HT-29 (cell line): ENCODE data around the gene CDS2. TPM values are rescaled to one million over a fixed set of nuclear protein-coding genes. Genes with fewer than 3 reads are reported as not detected.
A peak's percentile ranks its signal among the peaks of the same experiment; 100 is the strongest.

Experiments used
- DNase-seq: peaks from one replicate; pipeline ENCODE4 v3.0.0-alpha.2; 2015; ENCODE audit warnings: low spot score
- total RNA-seq: library from RNA; depleted of rRNA; stranded (reverse); fragments of >200 nt; shearing (Covaris generic); gene quantifications from 2 replicates; pipeline ENCODE4 v1.2.3, GENCODE V29; 2014

Gene CDS2
- total RNA-seq, 1 experiment from 2014 or later, result 7.1 TPM

- DNase-seq, result no peak
Measured at GRCh38 chr20:5181492-5181891, 54.7 kb downstream of the CDS2 start.

- DNase-seq, result no peak
Measured at GRCh38 chr20:5181958-5182357, 55.1 kb downstream of the CDS2 start.

GRCh38 chr20:5182615-5183254, 55.9 kb downstream of the CDS2 start:
- DNase-seq, result no peak

GRCh38 chr20:5183731-5184474, 57.1 kb downstream of the CDS2 start:
- DNase-seq, result no peak

- no peak for DNase-seq
Measured at GRCh38 chr20:5184684-5185083, 57.9 kb downstream of the CDS2 start.

- DNase-seq, result no peak
Measured at GRCh38 chr20:5187122-5187521, 60.3 kb downstream of the CDS2 start.

- no peak for DNase-seq
Measured at GRCh38 chr20:5188736-5189135, 61.9 kb downstream of the CDS2 start.

GRCh38 chr20:5189917-5190316, 63.1 kb downstream of the CDS2 start:
- no peak for DNase-seq

- DNase-seq, result no peak
Measured at GRCh38 chr20:5190444-5190843, 63.6 kb downstream of the CDS2 start.

- peak; percentile 77 for DNase-seq
Measured at GRCh38 chr20:5191829-5192569, 65.2 kb downstream of the CDS2 start.

- DNase-seq, result no peak
Measured at GRCh38 chr20:5192570-5193431, 66.0 kb downstream of the CDS2 start.

- no peak for DNase-seq
Measured at GRCh38 chr20:5195655-5196054, 68.8 kb downstream of the CDS2 start.

- DNase-seq, result no peak
Measured at GRCh38 chr20:5196149-5196548, 69.3 kb downstream of the CDS2 start.

GRCh38 chr20:5197270-5197827, 70.5 kb downstream of the CDS2 start:
- DNase-seq, result no peak

GRCh38 chr20:5197847-5198650, 71.2 kb downstream of the CDS2 start:
- no peak for DNase-seq

GRCh38 chr20:5198651-5198924, 71.8 kb downstream of the CDS2 start:
- no peak for DNase-seq

GRCh38 chr20:5203380-5203779, 76.6 kb downstream of the CDS2 start:
- DNase-seq, result no peak

- peak; percentile 83 for DNase-seq
Measured at GRCh38 chr20:5205348-5206210, 78.8 kb downstream of the CDS2 start.

GRCh38 chr20:5207138-5207537, 80.3 kb downstream of the CDS2 start:
- no peak for DNase-seq
